Measurements from ENCODE around the gene USF2.

Gene USF2

DNA sequence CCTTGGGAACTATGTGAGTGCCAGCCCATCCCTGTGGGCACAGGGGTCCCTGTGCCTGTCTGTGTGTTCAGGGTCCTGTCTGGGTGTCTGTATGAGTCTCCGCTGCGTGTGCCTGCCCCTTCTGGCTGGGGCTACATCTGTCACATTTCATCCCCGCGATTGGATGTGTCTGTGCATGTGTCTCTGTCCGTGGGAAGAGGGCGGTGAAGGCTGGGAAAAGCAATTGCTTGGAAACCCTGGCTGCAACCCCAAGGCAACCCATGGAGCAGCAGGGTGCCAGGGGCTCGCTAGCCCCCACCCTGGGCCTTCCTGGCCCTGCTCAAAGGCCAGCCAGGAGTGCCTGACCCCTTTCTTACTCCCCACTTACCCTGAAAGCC is 24.6 kb downstream of the USF2 start:
- TF ChIP-seq, protein P1, sequence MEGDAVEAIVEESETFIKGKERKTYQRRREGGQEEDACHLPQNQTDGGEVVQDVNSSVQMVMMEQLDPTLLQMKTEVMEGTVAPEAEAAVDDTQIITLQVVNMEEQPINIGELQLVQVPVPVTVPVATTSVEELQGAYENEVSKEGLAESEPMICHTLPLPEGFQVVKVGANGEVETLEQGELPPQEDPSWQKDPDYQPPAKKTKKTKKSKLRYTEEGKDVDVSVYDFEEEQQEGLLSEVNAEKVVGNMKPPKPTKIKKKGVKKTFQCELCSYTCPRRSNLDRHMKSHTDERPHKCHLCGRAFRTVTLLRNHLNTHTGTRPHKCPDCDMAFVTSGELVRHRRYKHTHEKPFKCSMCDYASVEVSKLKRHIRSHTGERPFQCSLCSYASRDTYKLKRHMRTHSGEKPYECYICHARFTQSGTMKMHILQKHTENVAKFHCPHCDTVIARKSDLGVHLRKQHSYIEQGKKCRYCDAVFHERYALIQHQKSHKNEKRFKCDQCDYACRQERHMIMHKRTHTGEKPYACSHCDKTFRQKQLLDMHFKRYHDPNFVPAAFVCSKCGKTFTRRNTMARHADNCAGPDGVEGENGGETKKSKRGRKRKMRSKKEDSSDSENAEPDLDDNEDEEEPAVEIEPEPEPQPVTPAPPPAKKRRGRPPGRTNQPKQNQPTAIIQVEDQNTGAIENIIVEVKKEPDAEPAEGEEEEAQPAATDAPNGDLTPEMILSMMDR (conservative IDR thresholded peaks at IDR 0.05; ENCODE audit: control insufficient read depth, insufficient read depth, low read depth, low read length) = no peak
- DNase-seq (ENCODE audit: low read depth) = no peak
- H3K4me3 ChIP-seq (ENCODE audit: control insufficient read depth, low read depth, low read length) = no peak overlapping the region

DNA sequence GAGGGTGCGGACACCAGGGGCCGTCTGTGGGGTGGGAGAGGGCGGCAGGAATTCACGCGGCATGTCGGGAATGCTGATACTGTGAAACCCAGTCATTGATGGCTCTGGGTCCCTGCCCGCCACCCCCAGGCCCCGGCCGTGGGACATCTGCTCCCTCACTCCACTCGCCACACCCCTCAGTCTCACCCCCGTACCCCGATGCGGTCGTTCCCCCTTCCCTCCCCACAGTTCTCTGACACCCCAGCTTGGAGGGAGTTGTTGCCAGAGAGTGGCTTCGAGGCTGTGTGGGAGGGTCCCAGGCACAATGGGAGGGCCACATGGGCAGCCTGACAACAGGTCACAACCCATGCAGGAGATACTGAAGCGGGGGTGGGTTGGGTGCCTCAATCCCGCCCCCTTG is 25.0 kb downstream of the USF2 start:
- TF ChIP-seq, protein P1 (conservative IDR thresholded peaks at IDR 0.05; ENCODE audit: control insufficient read depth, insufficient read depth, low read depth, low read length) = no peak
- no peak overlapping the region for H3K4me3 ChIP-seq (ENCODE audit: control insufficient read depth, low read depth, low read length)
- no peak for DNase-seq (ENCODE audit: low read depth)

DNA sequence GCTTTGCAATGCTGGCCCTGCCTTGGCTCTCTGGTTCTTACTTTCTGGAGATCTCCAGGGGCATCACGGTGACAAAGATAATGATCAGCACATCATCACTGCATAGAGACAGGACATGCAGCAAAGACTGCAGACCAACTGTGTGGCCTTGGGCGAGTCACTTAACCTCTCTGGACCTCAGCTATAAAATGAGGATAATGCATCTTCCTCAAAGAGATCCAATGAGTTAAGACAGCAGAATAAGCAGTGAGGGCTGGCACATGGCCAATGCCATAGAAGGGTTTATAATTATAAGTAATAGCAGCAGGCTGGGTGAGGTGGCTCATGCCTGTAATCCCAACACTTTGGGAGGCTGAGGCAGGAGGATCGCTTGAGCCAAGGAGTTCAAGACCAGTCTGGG is 25.6 kb downstream of the USF2 start:
- DNase-seq (ENCODE audit: low read depth) = no peak
- no peak overlapping the region for H3K4me3 ChIP-seq (ENCODE audit: control insufficient read depth, low read depth, low read length)
- TF ChIP-seq, protein P1 (conservative IDR thresholded peaks at IDR 0.05; ENCODE audit: control insufficient read depth, insufficient read depth, low read depth, low read length) = no peak

DNA sequence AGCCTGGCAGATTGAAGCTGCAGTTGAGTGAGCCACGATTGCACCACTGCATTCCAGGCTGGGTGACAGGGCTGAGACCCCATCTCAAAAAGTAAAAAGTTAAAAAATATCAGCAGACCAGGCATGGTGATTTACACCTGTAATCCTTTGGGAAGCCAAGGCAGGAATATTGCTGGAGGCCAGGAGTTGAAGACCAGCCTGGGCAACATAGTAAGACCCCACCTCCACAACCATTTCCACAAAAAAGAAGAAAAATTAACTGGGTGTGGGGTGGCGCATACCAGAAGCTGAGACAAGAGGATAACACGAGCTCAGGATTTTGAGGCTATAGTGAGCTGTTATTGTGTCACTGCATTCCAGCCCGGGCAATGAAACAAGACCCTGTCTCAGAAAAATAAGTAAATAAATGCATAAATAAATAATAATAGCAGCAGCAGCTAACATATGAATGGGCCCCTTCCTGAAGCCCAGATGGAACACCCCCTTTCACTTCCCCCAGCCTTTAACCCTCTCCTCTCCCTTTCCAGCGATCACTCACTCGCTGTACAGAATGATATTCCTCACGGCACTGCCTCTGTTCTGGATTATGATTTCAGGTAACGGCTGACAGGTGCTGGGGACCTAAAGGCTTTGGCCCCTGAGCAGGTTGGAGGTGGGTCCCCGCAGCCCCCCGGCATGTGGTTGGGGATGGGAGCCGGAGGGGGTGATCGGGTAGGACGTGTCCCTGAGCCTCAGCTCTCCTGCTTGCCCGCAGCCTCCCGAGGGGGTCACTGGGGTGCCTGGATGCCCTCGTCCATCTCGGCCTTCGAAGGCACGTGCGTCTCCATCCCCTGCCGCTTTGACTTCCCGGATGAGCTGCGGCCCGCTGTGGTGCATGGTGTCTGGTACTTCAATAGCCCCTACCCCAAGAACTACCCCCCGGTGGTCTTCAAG is 26.4 kb downstream of the USF2 start:
- no peak for DNase-seq (ENCODE audit: low read depth)
- TF ChIP-seq, protein P1 (conservative IDR thresholded peaks at IDR 0.05; ENCODE audit: control insufficient read depth, insufficient read depth, low read depth, low read length) = no peak
- no peak overlapping the region for H3K4me3 ChIP-seq (ENCODE audit: control insufficient read depth, low read depth, low read length)

DNA sequence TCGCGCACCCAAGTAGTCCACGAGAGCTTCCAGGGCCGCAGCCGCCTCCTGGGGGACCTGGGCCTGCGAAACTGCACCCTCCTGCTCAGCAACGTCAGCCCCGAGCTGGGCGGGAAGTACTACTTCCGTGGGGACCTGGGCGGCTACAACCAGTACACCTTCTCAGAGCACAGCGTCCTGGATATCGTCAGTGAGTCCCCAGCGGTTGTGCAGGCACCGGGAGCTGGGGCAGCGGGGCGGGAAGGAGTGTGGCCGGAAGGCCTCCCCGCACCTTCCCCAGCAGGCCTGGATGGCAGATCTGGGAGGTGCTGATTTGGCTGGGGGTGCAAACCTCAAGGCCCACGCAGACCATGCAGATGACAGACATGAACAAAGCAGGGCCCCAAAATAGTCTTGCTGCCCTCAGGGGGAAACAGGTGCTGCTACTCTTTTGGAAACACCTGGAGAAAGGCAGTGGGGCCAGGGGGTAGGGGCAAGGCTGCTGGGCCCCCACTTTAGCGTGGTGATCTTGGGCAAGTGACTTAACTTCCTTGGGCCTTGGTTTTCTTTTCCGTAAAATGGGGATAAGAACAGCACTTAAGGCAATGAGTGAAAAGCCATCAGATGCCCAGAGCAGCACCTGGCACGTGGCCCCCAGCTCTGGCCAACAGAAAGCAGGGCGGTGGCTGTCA is 27.2 kb downstream of the USF2 start:
- DNase-seq (ENCODE audit: low read depth) = no peak
- TF ChIP-seq, protein P1 (conservative IDR thresholded peaks at IDR 0.05; ENCODE audit: control insufficient read depth, insufficient read depth, low read depth, low read length) = no peak
- H3K4me3 ChIP-seq (ENCODE audit: control insufficient read depth, low read depth, low read length) = no peak overlapping the region

DNA sequence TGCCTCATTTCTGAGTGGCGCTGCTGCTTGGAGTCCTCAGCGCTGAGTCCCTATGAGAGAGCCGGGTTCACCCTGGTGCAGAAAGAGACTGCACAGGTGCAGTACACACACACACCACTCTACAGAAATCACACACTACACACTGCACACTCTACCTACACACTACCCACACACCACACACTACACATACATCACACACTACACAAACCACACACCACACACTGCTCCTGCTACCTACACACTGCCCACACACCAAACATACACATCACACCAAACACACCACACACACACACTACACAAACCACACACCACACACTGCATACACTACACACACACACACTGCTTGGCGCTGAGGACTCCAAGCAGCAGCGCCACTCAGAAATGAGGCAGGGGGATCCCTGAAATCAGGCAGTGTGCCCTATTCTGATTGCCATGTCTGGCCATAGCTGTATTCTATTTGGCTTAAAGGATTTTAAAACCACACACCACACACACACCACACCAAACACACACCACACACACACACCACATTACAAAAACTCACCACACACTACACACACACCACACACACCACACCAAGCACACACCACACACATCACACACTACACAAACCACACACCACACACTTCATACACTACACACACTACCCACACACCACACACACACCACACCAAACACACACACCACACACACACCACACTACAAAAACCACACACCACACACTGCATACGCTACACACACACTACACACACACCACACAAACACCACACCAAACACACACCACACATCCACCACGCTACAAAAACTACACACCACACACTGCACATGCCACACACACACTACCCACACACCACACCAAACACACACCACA is 28.1 kb downstream of the USF2 start:
- no peak overlapping the region for H3K4me3 ChIP-seq (ENCODE audit: control insufficient read depth, low read depth, low read length)
- DNase-seq (ENCODE audit: low read depth) = no peak
- TF ChIP-seq, protein P1 (conservative IDR thresholded peaks at IDR 0.05; ENCODE audit: control insufficient read depth, insufficient read depth, low read depth, low read length) = no peak

All from fibroblast of mammary gland (primary cell).